Endothelial cell of umbilical vein (primary cell): ENCODE measurements around the gene ARHGAP10.

Experiments
- EZH2 ChIP-seq: IDR thresholded peaks from 2 replicates; pipeline ENCODE4 v1.6.1; 2012; ENCODE audit warnings: borderline replicate concordance, low read depth, mild to moderate bottlenecking, moderate library complexity, low read length, inconsistent platforms; ENCODE audit not compliant: severe bottlenecking
- GATA2 ChIP-seq: IDR thresholded peaks from 2 replicates; pipeline ENCODE4 v1.7.0; 2011; ENCODE audit warnings: low read depth, mild to moderate bottlenecking, moderate library complexity, mixed read lengths, low read length; ENCODE audit not compliant: insufficient read length, insufficient read depth
- TF ChIP-seq, protein P1 (sequence below): IDR thresholded peaks from 2 replicates; pipeline ENCODE4 v1.6.1; 2011; ENCODE audit not compliant: insufficient read depth, insufficient read length
- TF ChIP-seq, protein P2 (sequence below), 2 donors: IDR thresholded peaks; 1 replicate in 1 of 2; 2 replicates in 1 of 2; pipeline ENCODE4 v1.5.1; 2011; ENCODE audit warnings: low read length in 2 of 2, mild to moderate bottlenecking in 2 of 2, moderate library complexity in 2 of 2, control low read depth in 1 of 2, inconsistent platforms in 1 of 2, low read depth in 1 of 2; ENCODE audit not compliant: insufficient read depth in 1 of 2; ENCODE audit errors: extremely low read depth in 1 of 2

DNA sequence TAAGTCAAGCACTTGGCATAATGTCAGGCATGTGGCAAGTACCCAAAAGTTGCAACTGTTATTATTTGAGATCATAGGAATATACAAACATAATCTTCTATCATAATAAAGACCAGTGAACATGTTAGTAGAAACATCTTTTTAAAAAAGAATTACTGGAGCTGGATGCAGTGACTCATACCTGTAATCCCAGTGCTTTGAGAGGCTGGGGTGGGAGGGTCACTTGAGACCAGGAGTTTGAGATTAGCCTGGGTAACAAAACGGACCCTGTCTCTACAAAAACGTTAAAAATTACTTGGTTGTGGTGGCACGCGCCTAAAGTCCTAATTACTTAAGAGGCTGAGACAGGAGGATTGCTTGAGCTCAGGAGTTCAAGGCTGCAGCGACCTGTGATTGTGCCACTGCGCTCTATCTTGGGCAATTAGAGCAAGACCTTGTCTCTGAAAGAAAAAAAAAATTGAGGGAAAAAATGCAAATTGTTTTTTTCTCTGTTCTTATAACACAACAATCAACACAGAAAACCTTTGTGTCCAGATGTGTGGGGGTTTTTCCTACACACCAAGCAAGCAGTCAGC is 284.3 kb downstream of the ARHGAP10 start:
- TF ChIP-seq, protein P1, sequence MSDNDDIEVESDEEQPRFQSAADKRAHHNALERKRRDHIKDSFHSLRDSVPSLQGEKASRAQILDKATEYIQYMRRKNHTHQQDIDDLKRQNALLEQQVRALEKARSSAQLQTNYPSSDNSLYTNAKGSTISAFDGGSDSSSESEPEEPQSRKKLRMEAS: no peak
- TF ChIP-seq, protein P2, sequence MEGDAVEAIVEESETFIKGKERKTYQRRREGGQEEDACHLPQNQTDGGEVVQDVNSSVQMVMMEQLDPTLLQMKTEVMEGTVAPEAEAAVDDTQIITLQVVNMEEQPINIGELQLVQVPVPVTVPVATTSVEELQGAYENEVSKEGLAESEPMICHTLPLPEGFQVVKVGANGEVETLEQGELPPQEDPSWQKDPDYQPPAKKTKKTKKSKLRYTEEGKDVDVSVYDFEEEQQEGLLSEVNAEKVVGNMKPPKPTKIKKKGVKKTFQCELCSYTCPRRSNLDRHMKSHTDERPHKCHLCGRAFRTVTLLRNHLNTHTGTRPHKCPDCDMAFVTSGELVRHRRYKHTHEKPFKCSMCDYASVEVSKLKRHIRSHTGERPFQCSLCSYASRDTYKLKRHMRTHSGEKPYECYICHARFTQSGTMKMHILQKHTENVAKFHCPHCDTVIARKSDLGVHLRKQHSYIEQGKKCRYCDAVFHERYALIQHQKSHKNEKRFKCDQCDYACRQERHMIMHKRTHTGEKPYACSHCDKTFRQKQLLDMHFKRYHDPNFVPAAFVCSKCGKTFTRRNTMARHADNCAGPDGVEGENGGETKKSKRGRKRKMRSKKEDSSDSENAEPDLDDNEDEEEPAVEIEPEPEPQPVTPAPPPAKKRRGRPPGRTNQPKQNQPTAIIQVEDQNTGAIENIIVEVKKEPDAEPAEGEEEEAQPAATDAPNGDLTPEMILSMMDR (IDR thresholded peaks at IDR 0.05; ENCODE audit: extremely low read depth in 1 of 2, insufficient read depth in 1 of 2, low read depth in 1 of 2, low read length in 2 of 2): no peak
- no peak for TF ChIP-seq EZH2
- TF ChIP-seq GATA2: no peak
